GM21529 (cell line): Measurements from ENCODE around the gene KLF13.

Source experiments
- ATAC-seq: cut with Tn5 transposase; IDR thresholded peaks from one replicate; pipeline ENCODE4 v1.9.1; 2021; ENCODE audit not compliant: unreplicated experiment

Gene KLF13

DNA sequence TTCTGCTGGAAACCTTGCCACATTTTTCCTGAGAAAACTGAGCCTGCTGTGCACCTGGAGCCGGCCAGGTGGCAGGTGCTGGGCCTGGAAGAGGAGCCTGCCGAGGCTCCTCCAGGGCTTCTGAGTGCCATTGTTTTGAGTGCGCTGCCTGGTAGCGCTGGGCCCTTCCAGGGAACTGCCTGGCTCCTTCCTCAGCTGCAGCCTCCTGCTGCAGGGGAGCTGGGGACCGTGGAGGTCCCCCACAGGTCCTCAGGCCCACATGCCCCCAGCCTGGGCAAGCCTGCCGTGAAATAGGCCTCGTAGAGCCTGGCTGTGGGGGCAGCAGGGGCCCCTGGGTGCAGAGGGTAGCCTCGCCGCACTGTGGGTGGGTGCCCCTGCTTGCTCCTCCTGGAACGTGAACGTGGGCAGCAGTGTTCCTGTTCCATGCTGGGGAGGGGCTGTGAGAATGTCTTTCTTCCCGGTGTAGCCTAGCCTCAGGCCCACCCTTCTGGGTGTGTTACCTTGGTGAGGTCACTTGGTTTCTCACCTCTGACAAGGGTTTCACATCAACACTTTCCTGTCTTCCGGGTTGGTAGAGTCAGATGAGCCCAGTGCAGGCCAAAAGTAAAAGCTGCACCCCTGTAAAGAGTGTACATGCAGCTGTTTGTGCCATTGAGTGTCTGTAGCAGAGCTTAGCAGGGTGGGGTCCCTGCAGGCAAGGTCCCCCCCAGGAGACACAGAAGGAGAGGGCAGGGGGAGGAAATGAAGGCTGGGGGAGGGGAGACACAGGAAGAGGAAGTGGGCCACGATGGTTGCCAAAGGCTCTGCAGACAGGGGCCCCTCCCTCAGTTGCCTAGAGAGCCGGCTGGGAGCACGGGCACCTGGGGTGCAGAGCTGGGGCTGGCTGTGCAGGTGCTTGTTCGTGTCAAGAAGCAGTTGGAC is 34.5 kb downstream of the KLF13 start:
- peak; percentile 65 for ATAC-seq

DNA sequence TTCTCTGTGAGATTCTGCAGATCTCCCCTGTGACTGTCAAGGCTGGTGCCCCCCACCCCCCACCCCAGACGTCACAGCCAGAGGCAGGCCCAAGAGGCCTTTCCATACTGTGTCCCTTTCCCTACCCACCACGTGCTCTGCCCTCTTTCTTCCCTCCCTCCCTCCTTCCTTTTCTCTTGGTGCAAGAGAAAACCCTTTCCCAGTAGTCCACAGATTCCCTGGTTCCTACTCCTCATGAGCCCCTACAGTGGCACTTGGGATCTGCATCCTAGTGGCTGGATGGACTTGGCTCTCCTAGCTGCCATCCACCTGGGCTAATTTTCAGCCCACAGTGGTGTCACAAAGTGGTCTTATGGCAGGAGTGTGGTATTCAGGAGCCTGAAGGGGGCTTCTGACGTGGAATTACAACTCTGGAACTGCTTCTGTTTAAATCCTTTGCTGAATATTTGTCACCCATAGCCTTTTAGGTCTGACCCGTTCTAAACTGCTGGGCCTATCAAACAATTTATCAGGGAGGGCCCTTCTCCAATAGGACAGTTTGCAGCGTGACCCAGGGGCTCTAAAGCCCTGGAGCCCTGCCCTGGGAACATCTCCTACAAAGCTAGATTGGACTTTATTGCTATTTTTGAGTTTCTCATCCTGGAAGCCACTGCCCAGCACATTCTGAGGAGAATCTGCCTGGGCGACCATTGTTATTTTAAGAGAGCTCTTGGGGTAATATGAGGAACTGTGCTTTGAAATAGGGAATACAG is 35.3 kb downstream of the KLF13 start:
- no peak for ATAC-seq

DNA sequence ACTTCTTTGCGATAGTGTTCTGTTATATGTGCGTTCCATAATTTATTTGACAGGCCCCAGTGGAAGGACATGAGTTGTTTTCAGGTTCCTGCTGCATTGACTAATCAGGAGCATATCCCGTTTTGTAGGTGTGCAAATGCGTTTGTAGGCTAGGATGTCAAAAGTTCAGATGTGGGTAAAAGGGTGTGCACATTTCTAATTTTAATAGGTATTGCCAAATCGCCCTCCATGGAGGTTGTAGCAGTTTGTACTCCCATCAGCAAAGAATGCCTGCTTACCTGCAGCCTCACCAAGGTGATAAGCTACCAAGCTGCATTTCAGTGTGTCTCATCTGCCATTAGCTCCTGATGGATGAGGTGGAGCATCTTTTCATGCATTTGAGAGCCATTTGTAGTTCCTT is 36.3 kb downstream of the KLF13 start:
- no peak for ATAC-seq

DNA sequence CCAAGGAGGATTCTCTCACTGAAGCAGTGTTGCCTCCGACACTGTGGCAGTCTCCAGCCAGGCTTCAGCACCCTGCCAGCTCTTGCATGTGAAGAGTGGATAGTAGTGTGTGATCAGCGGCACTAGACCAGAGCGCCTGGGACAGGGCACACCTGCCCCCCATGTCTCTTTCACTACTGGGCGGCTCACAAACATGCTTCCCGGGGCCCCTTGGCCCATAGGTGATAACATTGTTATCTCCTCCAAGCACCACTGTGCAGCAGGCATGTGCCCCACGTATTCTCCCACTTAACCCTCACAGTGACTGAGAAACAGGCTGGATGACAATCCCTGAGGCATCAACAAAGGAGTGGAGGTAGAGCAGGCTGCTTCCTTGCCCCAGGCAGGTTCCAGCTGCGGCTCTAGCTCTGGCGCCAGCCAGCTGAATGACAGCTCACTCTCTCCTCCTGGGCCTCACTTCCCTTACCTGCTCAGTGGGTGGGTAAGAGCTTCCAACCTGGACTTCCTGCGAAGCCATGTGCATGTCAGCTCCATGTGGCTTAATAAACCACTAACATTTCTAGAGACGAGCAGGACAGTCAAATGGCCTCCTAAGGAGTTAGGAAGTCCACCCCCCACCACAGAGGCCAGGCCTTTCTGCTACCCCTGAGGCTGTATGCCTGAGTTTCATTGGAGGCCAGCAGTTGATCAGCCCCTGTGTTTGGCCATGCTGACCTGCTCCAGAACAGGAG is 37.8 kb downstream of the KLF13 start:
- ATAC-seq: no peak

DNA sequence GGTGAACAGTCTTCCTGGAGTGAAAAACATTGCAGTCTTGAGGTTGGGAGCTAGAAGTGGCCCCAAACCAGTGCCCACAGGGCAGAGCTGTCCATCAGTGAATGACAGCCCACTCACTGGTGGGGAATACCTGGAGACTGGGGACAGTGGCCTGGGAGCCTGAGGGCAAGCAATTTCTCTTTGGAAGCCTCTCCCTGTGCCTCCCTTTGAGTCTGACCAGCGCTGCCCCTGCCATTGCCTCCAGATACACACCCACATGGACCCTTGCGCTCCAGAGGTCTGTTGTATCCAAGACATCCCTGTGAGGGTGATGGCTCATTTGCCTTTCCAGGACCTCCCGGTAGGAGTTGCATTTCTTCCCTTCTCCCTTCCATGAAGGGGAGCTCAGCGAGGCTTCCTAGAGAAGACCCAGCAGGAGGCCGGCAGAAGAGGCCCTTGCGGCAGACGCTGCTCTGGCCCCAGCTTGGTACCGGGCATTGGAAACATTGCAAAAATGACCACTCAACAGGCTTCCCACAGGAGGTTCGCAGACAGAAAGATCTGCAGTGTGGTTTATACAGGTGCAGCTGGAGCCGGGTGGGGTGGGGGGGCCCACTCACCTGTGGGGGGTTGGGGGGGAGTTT is 38.5 kb downstream of the KLF13 start:
- no peak for ATAC-seq

DNA sequence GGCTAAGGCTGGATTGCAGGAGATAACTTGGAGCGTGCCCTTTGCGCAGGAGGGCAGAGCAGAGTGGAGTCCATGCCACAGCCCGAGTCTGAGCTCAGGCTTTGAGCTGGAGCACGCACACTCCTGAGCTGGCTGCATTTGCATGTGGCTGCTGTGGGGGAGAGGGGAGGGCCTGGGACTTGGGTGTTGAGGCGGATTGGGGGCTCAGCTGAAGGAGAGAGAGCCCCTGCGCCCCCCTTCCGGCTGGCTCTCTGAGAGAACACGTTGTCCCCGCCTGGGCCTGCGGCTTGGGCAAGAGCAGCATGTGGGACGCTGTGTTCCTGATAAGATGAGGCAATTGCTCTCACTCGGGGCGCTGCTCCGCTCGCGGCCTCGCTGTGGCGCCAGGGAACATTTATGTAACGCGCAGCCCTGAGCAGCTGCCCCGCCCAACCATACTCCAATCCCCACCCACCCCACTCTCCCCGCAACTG is 39.1 kb downstream of the KLF13 start:
- ATAC-seq: peak; percentile 56

DNA sequence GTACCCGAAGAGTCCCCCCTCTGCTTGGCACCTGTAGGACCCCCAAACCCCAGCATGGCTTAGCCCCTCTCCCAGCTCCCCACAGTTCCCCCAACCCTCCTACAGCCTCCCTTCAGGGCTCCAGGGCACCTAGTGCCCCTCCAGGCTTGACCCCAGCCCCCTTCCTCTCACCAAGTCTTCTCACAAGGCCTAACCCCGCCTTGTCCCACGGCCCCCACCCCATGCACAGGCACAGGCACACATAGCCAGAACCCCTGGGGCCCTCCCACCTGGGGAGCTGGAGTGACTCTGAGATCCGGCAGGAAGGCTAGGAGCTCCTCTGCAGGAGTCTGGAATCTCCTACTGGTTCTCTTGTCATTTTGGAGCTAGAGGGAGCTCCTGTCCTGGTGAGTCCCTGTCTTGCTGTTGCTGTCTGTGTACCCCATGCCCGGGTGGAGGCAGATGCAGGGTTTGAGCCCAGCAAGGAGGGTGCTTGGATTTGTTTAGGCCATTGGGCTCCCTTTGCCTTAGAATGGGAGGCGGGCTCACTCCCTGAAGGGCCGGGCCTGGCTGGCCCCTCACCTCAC is 39.6 kb downstream of the KLF13 start:
- no peak for ATAC-seq

DNA sequence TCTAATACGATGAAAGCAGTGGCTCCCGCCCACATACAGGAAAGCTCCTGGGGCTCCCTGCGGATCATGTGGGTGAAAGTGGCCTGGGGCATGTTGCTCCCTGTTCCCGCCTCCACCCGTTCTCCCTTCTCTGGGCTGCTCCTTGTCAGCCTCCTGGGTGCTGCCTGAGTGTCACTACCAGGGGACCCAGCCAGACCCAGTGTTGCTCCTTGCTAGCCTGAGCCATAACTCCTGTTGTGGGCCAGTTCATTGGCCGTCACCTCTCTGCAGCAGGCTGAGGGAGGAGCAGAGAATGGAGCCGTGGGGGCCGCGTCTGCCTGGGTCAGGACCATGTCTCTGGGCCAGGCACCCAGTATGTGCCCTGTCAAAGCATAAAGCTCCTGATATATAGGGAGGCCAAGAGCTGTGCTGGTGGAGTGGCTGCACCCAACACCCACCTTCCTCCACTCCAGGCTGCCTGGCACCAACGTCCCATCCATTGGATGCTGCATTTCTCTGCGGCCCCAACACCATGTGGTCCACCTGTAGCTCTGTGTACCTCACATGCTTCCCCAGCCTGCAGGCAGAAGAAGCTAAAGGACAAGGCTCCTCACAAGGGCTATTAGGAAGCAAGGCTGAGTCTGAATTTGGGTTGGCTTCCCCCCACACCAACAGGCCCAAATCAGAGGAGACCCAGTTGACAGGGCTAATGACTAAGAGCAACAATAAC is 40.5 kb downstream of the KLF13 start:
- no peak for ATAC-seq

DNA sequence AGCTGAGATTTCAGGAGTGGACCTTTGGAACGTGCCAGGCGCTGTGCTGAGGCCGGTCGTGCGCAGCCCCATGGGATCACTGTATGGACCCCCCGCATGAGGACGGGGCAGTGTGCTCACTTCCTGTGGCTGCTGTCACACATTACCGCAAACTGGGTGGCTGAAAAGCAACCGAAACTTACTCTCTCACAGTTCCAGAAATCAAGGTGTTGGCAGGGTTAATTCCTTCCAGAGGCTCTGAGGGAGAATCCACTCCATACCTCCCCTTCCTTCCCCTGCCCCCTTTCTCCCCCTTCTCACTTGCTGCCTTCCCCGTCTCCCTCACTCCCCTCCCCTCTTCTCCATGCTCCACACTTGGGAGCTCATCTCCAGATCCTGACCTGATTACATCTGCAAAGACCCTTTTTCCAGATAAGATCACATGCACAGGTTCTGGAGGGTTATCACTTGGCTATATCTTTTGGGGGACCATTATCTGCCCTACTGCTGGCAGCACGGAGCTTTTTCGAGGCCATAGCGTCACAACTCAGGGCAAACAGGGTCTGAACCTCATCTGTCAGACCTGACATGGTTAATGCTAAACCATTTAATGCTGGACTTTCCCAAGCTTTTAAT is 41.2 kb downstream of the KLF13 start:
- ATAC-seq: peak; percentile 38

DNA sequence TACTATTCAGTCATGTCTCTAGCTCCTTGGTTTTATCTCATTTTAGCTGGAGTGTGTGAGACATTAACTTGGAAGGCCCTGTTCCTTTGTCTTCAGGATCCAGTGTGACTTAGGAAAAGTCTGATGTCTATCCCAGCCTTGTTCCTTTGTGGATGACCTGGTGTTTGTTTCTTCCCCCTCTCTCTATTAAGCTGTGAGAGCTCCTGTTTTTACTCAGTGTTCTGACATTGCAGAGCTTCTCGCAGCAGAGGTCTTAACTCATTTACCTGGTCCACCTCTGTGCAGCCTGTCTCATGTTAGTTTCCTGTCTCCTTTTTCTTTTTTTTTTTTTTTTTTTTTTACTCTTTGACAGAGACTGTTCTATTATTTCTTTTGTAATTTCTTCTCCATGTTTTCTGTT is 43.1 kb downstream of the KLF13 start:
- no peak for ATAC-seq

DNA sequence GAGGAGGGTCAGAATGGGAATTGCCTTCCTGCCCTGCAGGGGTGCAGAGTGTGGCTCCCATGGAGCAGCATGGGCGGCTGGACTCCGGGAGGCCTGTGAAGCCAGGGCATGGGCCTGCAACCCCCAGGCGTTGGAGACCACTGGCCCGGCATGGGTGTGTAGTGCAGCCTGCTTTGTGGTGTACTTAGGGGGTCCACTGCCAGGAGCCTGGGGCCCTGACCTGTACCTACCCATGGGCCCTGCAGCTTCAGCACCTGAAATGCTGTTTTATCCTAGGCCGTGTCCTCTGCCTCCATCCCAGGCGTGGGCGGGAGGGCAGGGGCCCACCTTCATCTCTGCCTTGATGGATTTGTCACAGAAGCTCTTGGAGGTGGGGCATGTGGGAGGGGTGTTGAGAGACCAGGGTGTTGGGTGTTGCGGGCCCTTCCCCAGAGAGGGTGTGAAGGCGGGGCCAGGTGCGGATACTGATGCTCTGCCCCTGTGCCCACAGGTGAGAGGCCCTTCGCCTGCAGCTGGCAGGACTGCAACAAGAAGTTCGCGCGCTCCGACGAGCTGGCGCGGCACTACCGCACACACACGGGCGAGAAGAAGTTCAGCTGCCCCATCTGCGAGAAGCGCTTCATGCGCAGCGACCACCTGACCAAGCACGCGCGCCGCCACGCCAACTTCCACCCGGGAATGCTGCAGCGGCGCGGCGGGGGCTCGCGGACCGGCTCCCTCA is 45.0 kb downstream of the KLF13 start:
- ATAC-seq: no peak

DNA sequence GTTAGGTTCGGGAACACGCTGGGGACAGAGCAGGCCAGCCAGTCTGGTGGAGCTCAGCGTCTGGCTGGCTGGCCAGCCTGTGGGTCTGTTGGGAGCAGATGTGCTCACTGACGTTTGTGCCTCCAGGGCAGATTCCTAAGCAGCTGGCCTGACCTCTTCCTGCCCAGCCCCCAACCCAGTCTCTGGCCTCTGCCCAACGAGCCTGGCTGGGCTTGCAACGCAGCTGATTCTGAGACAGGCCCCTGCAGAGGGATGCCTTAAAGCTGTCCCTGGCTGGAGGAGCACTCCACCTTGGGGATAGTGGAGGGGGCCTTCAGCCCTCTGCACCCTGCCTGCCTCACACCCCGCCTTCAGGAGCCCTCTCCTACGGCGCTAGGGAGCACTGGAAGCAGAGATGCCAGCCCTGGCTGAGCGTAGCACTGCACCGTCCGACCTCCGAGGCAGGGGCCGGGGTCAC is 46.0 kb downstream of the KLF13 start:
- no peak for ATAC-seq

DNA sequence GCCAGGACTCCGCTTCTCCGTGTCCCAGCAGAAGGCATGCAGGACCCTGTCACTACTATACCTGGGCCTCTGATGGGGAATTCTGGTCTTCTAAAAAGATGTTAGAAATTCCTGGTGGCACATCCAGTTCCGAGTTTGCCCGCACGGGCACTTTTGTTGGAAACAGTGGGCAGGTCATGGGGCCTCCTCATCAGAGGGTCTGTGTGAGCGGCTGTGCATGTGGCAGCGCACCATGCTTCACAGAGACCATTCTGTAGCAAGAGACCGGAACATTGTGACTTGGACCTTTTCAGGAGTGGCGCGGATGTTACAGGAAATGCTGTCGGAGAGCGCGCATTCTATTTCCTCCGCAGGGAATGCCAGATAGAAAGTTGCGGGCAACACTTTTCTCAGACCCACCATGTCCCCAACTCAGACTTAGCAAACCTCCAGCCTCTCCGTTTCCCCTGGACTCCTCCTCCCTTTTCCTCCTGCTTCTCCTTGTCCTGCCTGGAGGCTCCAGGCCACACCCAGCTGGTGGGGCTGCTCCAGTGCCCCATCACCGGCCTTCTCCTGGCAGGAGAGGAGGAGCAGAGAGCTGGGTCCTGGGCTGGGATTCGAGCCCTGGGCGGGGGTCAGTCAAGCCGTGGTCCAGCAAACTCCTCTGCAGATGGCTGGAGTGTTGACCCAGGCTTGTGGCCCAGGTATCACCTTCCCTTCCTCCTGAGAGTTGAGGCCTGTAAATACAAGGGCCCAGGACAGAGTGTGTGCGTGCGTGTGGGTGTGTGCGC is 46.6 kb downstream of the KLF13 start:
- no peak for ATAC-seq

DNA sequence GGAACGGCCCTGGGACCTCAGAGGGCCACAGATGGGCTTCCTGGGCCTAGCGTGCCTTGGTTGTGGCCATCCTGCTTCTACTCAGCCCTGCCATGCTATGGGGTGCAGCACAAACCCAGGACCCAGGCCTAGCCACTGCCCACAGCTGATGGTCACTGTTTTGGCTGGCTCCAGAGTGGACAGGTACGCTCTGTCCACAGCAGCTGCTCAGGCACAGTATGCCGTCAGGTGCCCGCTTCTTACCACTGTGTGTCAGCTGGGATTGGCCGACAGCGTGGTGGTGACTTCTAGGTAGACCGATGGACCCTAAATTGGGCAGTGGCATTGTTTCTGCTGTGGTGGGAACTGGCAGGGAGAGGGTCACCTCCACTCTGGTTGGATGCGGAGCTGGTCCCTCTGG is 47.3 kb downstream of the KLF13 start:
- ATAC-seq: no peak

DNA sequence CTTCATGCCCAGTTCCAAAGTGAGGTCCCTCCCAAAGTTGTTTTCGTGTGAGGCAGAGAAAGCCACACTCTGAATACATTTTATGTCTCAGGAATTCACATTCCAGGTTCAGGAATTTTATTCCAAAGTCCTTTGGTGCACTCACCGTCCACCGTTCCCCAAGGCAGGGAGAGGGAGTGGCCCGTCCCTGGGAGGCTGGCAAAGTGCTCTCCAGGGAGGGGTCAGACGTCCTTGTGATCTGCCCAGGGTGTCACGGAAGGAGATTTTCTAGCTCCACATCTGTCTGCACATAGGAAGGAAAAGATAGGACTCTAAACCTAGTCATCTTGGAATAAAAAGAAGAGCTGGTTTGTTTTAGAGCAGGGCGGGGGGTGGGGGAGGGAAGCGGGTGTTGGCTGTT is 47.9 kb downstream of the KLF13 start:
- no peak for ATAC-seq

DNA sequence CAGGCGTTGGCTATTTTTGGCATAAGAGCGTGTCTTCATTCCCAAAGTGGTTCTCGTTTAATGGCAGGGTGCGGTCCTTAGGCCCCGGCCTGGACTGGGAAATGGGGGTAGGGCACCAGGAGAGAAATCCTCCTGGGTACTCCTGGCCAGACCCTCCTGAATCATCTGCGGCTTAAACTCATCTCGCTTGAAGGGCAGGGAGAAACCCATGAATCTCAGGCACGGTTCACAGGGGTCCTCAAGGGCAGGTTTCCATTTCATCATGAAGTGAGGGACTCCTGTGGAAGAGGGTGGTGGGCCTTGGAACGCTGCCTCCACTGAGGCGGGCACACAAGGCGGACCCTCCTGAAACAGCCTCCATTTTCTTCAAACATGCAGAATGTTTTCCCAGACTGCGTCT is 48.4 kb downstream of the KLF13 start:
- no peak for ATAC-seq

DNA sequence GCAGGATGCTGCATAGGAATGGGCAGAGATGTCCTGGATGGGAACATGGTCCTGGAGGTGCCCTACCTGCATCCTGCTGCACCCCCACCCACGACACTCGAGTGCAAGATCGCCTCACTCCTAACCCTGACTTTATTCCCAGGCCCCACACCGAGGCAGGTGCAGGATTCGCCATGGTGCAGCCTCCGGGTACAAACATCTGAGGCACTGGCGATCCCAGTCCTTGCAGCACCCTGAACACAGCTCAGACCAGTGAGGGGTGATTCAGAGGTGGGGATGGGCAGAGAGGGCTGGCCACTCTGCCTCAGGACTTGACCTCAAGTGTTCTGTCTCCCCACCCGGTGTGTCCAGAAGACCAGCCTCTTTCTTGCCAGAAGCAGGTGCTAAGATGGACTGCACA is 49.1 kb downstream of the KLF13 start:
- no peak for ATAC-seq

DNA sequence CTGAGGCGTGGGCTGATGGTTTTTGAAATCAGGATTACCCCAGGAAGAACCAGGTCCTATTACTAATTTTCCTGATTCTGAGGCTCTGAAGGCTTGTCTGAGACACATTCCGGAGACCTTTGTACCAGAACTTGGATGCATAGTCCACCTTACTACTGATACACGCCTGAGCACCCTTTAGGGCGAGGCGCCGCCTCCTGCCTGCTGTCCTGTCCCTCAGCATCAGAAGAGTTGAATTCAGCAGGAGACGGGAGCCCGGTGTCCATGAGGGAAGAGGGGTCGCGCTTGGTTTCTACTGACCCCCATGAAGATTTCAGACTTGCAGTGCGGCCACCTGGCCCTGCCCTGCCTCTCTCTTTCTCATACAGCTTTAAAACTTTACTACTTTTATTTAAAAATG is 49.9 kb downstream of the KLF13 start:
- ATAC-seq: no peak
